Brain microvascular endothelial cell (primary cell): ENCODE data around the gene PCDH15.
"Not testable (repeated sequence)": the region's sequence is repeated elsewhere in the genome, so short reads cannot be mapped to it uniquely, and the experiment has no call there.

Source experiments
- DNase-seq: peaks from one replicate; pipeline ENCODE4 v3.0.0-alpha.2; 2020
- H3K27ac ChIP-seq: fragments of 250-450 bp; sonication (Bioruptor Pico); 2 replicates; pipeline ENCODE4 v1.5.1; 2020; ENCODE audit warnings: mild to moderate bottlenecking, moderate library complexity
- H3K27me3 ChIP-seq: fragments of 250-450 bp; sonication (Bioruptor Pico); replicated peaks from 2 replicates; pipeline ENCODE4 v1.5.1; 2020; ENCODE audit warnings: mild to moderate bottlenecking
- H3K36me3 ChIP-seq: fragments of 250-450 bp; sonication (Bioruptor Pico); replicated peaks from 2 replicates; pipeline ENCODE4 v1.5.1; 2020; ENCODE audit warnings: mild to moderate bottlenecking
- H3K4me3 ChIP-seq: 2 replicates; pipeline ENCODE4 v1.5.1; 2011; ENCODE audit warnings: low read depth, mild to moderate bottlenecking, control low read depth, low read length, moderate library complexity
- CTCF ChIP-seq: IDR thresholded peaks from 2 replicates; pipeline ENCODE4 v1.5.1; 2011; ENCODE audit warnings: low read depth, mild to moderate bottlenecking, moderate library complexity, low read length, control low read depth, inconsistent platforms; ENCODE audit errors: missing control alignments
- in situ Hi-C: cut with HindIII; loops from 2 replicates; pipeline ENCODE4 v1.10.0; 2017; ENCODE audit warnings: low sequenced_read_pairs, low pct_ligation_motif_present

The PCDH15 gene

GRCh38 chr10:54444170-54444569 lies 356.9 kb downstream of the PCDH15 start:
- H3K27ac ChIP-seq = no peak overlapping the region
- in situ Hi-C loops = no loop called here
- H3K27me3 ChIP-seq = no peaks in the 10 kb centered on the region
- no peak for TF ChIP-seq CTCF
- no peak overlapping the region for H3K4me3 ChIP-seq
- H3K36me3 ChIP-seq = no peaks in the 10 kb centered on the region
- DNase-seq = no peak

GRCh38 chr10:54441275-54441674 lies 359.8 kb downstream of the PCDH15 start:
- Histone ChIP-seq H3K27me3 (no peaks in the 10 kb centered on the region), H3K4me3 (no peak overlapping the region), H3K36me3 (no peaks in the 10 kb centered on the region), H3K27ac (no peak overlapping the region)
- in situ Hi-C loops = no loop called here
- no peak for TF ChIP-seq CTCF
- no peak for DNase-seq

- no peak overlapping the region for H3K4me3 ChIP-seq
- H3K36me3 ChIP-seq = no peaks in the 10 kb centered on the region
- TF ChIP-seq CTCF = no peak
- no peak for DNase-seq
- H3K27me3 ChIP-seq = no peaks in the 10 kb centered on the region
- H3K27ac ChIP-seq = no peak overlapping the region
- in situ Hi-C loops = no loop called here
These were observed 366.2 kb downstream of the PCDH15 start for GRCh38 chr10:54434782-54435181.

GRCh38 chr10:54415483-54415882 lies 385.5 kb downstream of the PCDH15 start:
- H3K27ac ChIP-seq = no peak overlapping the region
- DNase-seq = no peak
- no peaks in the 10 kb centered on the region for H3K27me3 ChIP-seq
- TF ChIP-seq CTCF = no peak
- H3K4me3 ChIP-seq = no peak overlapping the region
- H3K36me3 ChIP-seq = no peaks in the 10 kb centered on the region
- in situ Hi-C loops = no loop called here

GRCh38 chr10:54402576-54402975 lies 398.5 kb downstream of the PCDH15 start:
- no peak for DNase-seq
- Histone ChIP-seq H3K4me3 (no peak overlapping the region), H3K27ac (no peak overlapping the region), H3K27me3 (no peaks in the 10 kb centered on the region), H3K36me3 (no peaks in the 10 kb centered on the region)
- TF ChIP-seq CTCF = peak; percentile 40
- in situ Hi-C loops = no loop called here

- no peak for TF ChIP-seq CTCF
These were observed 405.0 kb downstream of the PCDH15 start for GRCh38 chr10:54396031-54396430.

GRCh38 chr10:54394598-54394997 lies 406.4 kb downstream of the PCDH15 start:
- DNase-seq, in situ Hi-C loops, H3K4me3 ChIP-seq, H3K36me3 ChIP-seq, H3K27ac ChIP-seq, H3K27me3 ChIP-seq: not testable (repeated sequence)

More at GRCh38 chr10:54396031-54396430, 405.0 kb downstream of the PCDH15 start:
- H3K27me3 ChIP-seq = no peaks in the 10 kb centered on the region
- no peak for DNase-seq
- no peaks in the 10 kb centered on the region for H3K36me3 ChIP-seq
- H3K27ac ChIP-seq = no peak overlapping the region
- in situ Hi-C loops = no loop called here
- no peak overlapping the region for H3K4me3 ChIP-seq
